SIG-M5 treated with dmso at 0.1 percent for 504 hours (cell line): Measurements from ENCODE around the gene DNAAF1.
"Not testable (repeated sequence)": the region's sequence is repeated elsewhere in the genome, so short reads cannot be mapped to it uniquely, and the experiment has no call there.

Source experiments
- DNase-seq: peaks from one replicate; lab custom pipeline; 2025; ENCODE audit not compliant: unreplicated experiment; lab: John Stamatoyannopoulos, UW

Gene DNAAF1

GRCh38 chr16:84205123-84205522, 60.0 kb downstream of the DNAAF1 start:
- not testable (repeated sequence) for DNase-seq

- DNase-seq = no peak
Measured at GRCh38 chr16:84205976-84206691, 61.0 kb downstream of the DNAAF1 start.

- no peak for DNase-seq
Measured at GRCh38 chr16:84207251-84207650, 62.1 kb downstream of the DNAAF1 start.

- no peak for DNase-seq
Measured at GRCh38 chr16:84207879-84208278, 62.8 kb downstream of the DNAAF1 start.

- no peak for DNase-seq
Measured at GRCh38 chr16:84209989-84210388, 64.9 kb downstream of the DNAAF1 start.

GRCh38 chr16:84212154-84212553, 67.0 kb downstream of the DNAAF1 start:
- DNase-seq = no peak

- no peak for DNase-seq
Measured at GRCh38 chr16:84212631-84213030, 67.5 kb downstream of the DNAAF1 start.

GRCh38 chr16:84214451-84215066, 69.5 kb downstream of the DNAAF1 start:
- no peak for DNase-seq

GRCh38 chr16:84215531-84215930, 70.4 kb downstream of the DNAAF1 start:
- no peak for DNase-seq

GRCh38 chr16:84216144-84216543, 71.0 kb downstream of the DNAAF1 start:
- DNase-seq = not testable (repeated sequence)

GRCh38 chr16:84218176-84218823, 73.2 kb downstream of the DNAAF1 start:
- DNase-seq = no peak

GRCh38 chr16:84218956-84219355, 73.8 kb downstream of the DNAAF1 start:
- DNase-seq = no peak

- no peak for DNase-seq
Measured at GRCh38 chr16:84220851-84221250, 75.7 kb downstream of the DNAAF1 start.

- no peak for DNase-seq
Measured at GRCh38 chr16:84223456-84223855, 78.3 kb downstream of the DNAAF1 start.

- DNase-seq = no peak
Measured at GRCh38 chr16:84224554-84224953, 79.4 kb downstream of the DNAAF1 start.

GRCh38 chr16:84225126-84225525, 80.0 kb downstream of the DNAAF1 start:
- DNase-seq = no peak

GRCh38 chr16:84225571-84225970, 80.5 kb downstream of the DNAAF1 start:
- no peak for DNase-seq

- DNase-seq = no peak
Measured at GRCh38 chr16:84226026-84226425, 80.9 kb downstream of the DNAAF1 start.
